ENCODE measurements around the gene ZNF169. TPM values are rescaled to one million over a fixed set of nuclear protein-coding genes. Genes with fewer than 3 reads are reported as not detected.
"Not testable (repeated sequence)": the region's sequence is repeated elsewhere in the genome, so short reads cannot be mapped to it uniquely, and the experiment has no call there.

The ZNF169 gene
- total and polyA plus RNA-seq, 2 experiments from 2014 or later, result 0.54 to 2.2 TPM

DNA sequence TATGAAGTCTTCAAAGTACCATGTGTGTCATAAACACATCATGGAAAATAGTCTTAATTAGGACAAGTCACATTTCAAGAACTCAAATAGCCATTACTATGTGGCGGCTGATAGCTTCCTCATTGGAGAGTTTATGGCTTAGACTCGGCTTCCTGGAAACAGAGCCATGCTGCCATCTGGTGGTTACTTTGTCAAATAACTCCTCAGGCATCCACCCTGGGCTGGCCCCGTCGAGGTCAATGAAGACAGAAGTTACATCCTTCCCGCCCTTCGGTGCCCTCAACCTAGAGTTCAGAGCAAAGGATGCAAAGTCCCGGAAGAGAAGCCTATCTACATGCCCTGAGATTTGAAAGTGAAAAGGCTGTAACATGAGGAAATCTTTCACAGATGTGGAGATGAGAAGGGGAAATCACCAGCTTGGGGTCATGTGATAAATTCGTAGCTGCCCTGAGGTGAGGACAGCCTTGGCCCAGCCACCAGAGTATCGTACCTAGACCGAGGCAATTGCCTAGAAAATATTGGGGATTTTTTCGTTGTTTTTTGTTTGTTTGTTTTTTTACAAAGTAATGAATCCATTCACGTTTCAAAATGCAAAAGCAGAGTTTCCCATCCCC lies 45.5 kb upstream of the ZNF169 start:
- no peak overlapping the region for H3K9ac ChIP-seq
- no peaks in the 10 kb centered on the region for H4K20me1 ChIP-seq (ENCODE audit: insufficient read depth)
- no peaks in the 10 kb centered on the region for H3K79me2 ChIP-seq (ENCODE audit: insufficient read depth)
- H3K4me1 ChIP-seq (ENCODE audit: insufficient read depth), result no peaks in the 10 kb centered on the region; the same call in 1 of the 2 replicates
- H3K9me3 ChIP-seq (ENCODE audit: low read depth), result no peaks in the 10 kb centered on the region
- H3K27me3 ChIP-seq (replicated peaks; ENCODE audit: insufficient read depth), result no peaks in the 10 kb centered on the region; the same call in 1 of the 2 replicates
- in situ Hi-C loops (cut with MboI), result loop anchor here (10.0 to 25.0 kb wide), 3 partner anchors 199 to 526 kb away; no protein-coding TSS in a partner anchor
- H3K4me2 ChIP-seq (ENCODE audit: unreplicated experiment), result no peak overlapping the region
- H3K27ac ChIP-seq, result no peak overlapping the region
- 13% methylated on average over 12 of the region's 12 CpGs for WGBS, 2 experiments (ENCODE audit: low coverage in 1 of 2, low lambda C conversion rate in 2 of 2, missing lambda C conversion rate in 2 of 2)
- H2AFZ ChIP-seq, result peak overlapping the region; percentile 32; the same call in 1 of the 2 replicates
- peak; percentile 82 for DNase-seq
- no peaks in the 10 kb centered on the region for H3K9me2 ChIP-seq (ENCODE audit: insufficient read depth)
- no peak for TF ChIP-seq EZH2phosphoT487 (IDR thresholded peaks at IDR 0.05; ENCODE audit: insufficient read depth, low read depth)
- no peaks in the 10 kb centered on the region for H3K36me3 ChIP-seq (ENCODE audit: low read depth)
- H3F3A ChIP-seq (ENCODE audit: insufficient read depth), result no peaks in the 10 kb centered on the region
- H3K4me3 ChIP-seq, result no peak overlapping the region

DNA sequence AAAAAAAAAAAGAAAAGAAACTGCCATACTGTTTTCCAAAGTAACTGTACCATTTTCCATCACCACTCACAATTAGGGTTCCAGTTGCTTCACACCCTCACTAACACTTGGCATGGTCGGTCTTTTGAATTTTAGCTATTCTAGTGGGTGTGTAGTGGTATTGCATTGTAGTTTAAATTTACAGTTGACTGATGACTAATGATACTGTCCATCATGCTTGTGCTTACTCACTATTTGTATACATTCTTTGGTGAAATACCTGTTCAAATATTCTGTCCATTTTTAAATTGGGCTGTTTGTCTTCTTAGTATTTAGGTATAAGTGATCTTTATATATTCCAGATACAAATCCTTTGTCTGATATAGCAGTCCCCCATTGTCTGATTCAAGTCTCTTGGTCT lies 36.2 kb upstream of the ZNF169 start:
- no peaks in the 10 kb centered on the region for H3F3A ChIP-seq (ENCODE audit: insufficient read depth)
- H3K4me1 ChIP-seq (ENCODE audit: insufficient read depth), result no peaks in the 10 kb centered on the region
- H3K9ac ChIP-seq, result no peak overlapping the region
- no peak overlapping the region for H3K4me3 ChIP-seq
- no peak for TF ChIP-seq EZH2 (IDR thresholded peaks at IDR 0.05; ENCODE audit: insufficient read depth, poor library complexity, severe bottlenecking)
- TF ChIP-seq EZH2phosphoT487 (IDR thresholded peaks at IDR 0.05; ENCODE audit: insufficient read depth, low read depth), result no peak
- in situ Hi-C loops (cut with MboI), result loop anchor here (25.0 kb wide), 2 partner anchors 386 to 536 kb away; no protein-coding TSS in a partner anchor
- no peaks in the 10 kb centered on the region for H3K79me2 ChIP-seq (ENCODE audit: insufficient read depth)
- no peak overlapping the region for H3K27ac ChIP-seq
- H3K4me2 ChIP-seq (ENCODE audit: unreplicated experiment), result no peak overlapping the region
- WGBS, 2 experiments (ENCODE audit: low coverage in 1 of 2, low lambda C conversion rate in 2 of 2, missing lambda C conversion rate in 2 of 2), result 76 to 79% methylated on average over 1 of the region's 1 CpG
- no peak for DNase-seq
- no peaks in the 10 kb centered on the region; the same call in 1 of the 2 replicates for H3K27me3 ChIP-seq (replicated peaks; ENCODE audit: insufficient read depth)
- H3K36me3 ChIP-seq (ENCODE audit: low read depth), result no peaks in the 10 kb centered on the region
- H2AFZ ChIP-seq, result no peak overlapping the region
- no peaks in the 10 kb centered on the region for H4K20me1 ChIP-seq (ENCODE audit: insufficient read depth)
- H3K9me2 ChIP-seq (ENCODE audit: insufficient read depth), result no peaks in the 10 kb centered on the region
- H3K9me3 ChIP-seq (ENCODE audit: low read depth), result no peaks in the 10 kb centered on the region

- H3K79me2 ChIP-seq (ENCODE audit: insufficient read depth); in situ Hi-C loops (cut with MboI); H3K27me3 ChIP-seq (replicated peaks; ENCODE audit: insufficient read depth); H3K4me2 ChIP-seq (ENCODE audit: unreplicated experiment); H3F3A ChIP-seq (ENCODE audit: insufficient read depth); H3K4me3 ChIP-seq; H2AFZ ChIP-seq; H4K20me1 ChIP-seq (ENCODE audit: insufficient read depth); H3K4me1 ChIP-seq (ENCODE audit: insufficient read depth); DNase-seq; H3K36me3 ChIP-seq (ENCODE audit: low read depth); H3K9me2 ChIP-seq (ENCODE audit: insufficient read depth); H3K27ac ChIP-seq; H3K9ac ChIP-seq; H3K9me3 ChIP-seq (ENCODE audit: low read depth): not testable (repeated sequence)
- 52 to 64% methylated on average over 2 of the region's 2 CpGs for WGBS, 2 experiments (ENCODE audit: low coverage in 1 of 2, low lambda C conversion rate in 2 of 2, missing lambda C conversion rate in 2 of 2)
Observed at GRCh38 chr9:94225413-94225812, 33.7 kb upstream of the ZNF169 start.

GRCh38 chr9:94228616-94229015 lies 30.5 kb upstream of the ZNF169 start:
- Histone ChIP-seq H3K9me2 (ENCODE audit: insufficient read depth) (no peaks in the 10 kb centered on the region), H3F3A (ENCODE audit: insufficient read depth) (no peaks in the 10 kb centered on the region), H3K27me3 (replicated peaks; ENCODE audit: insufficient read depth) (no peaks in the 10 kb centered on the region), H2AFZ (no peak overlapping the region), H3K79me2 (ENCODE audit: insufficient read depth) (no peaks in the 10 kb centered on the region), H3K4me3 (no peak overlapping the region), H3K27ac (no peak overlapping the region), H3K36me3 (ENCODE audit: low read depth) (no peaks in the 10 kb centered on the region), H3K4me2 (ENCODE audit: unreplicated experiment) (no peak overlapping the region), H3K4me1 (ENCODE audit: insufficient read depth) (no peaks in the 10 kb centered on the region), H3K9ac (no peak overlapping the region), H4K20me1 (ENCODE audit: insufficient read depth) (no peaks in the 10 kb centered on the region), H3K9me3 (ENCODE audit: low read depth) (no peaks in the 10 kb centered on the region)
- in situ Hi-C loops (cut with MboI), result no loop called here
- TF ChIP-seq EZH2 (IDR thresholded peaks at IDR 0.05; ENCODE audit: insufficient read depth, poor library complexity, severe bottlenecking) (no peak), EZH2phosphoT487 (IDR thresholded peaks at IDR 0.05; ENCODE audit: insufficient read depth, low read depth) (no peak)
- no peak for DNase-seq

GRCh38 chr9:94232428-94232827 lies 26.7 kb upstream of the ZNF169 start:
- in situ Hi-C loops (cut with MboI), result no loop called here

GRCh38 chr9:94241098-94241497 lies 18.0 kb upstream of the ZNF169 start:
- H4K20me1 ChIP-seq (ENCODE audit: insufficient read depth); in situ Hi-C loops (cut with MboI); H3K9me2 ChIP-seq (ENCODE audit: insufficient read depth): not testable (repeated sequence)

More at GRCh38 chr9:94232428-94232827, 26.7 kb upstream of the ZNF169 start:
- no peaks in the 10 kb centered on the region for H3K79me2 ChIP-seq (ENCODE audit: insufficient read depth)
- no peaks in the 10 kb centered on the region for H3K9me2 ChIP-seq (ENCODE audit: insufficient read depth)
- H3K27me3 ChIP-seq (replicated peaks; ENCODE audit: insufficient read depth), result no peaks in the 10 kb centered on the region
- H3K4me2 ChIP-seq (ENCODE audit: unreplicated experiment), result no peak overlapping the region
- no peaks in the 10 kb centered on the region for H3K9me3 ChIP-seq (ENCODE audit: low read depth)
- no peaks in the 10 kb centered on the region for H3K36me3 ChIP-seq (ENCODE audit: low read depth)
- no peak overlapping the region for H3K4me3 ChIP-seq
- H3K9ac ChIP-seq, result no peak overlapping the region
- no peak overlapping the region for H2AFZ ChIP-seq
- DNase-seq, result no peak
- TF ChIP-seq EZH2 (IDR thresholded peaks at IDR 0.05; ENCODE audit: insufficient read depth, poor library complexity, severe bottlenecking), result no peak
- H4K20me1 ChIP-seq (ENCODE audit: insufficient read depth), result no peaks in the 10 kb centered on the region
- 37 to 43% methylated on average over 3 of the region's 3 CpGs for WGBS, 2 experiments (ENCODE audit: low coverage in 1 of 2, low lambda C conversion rate in 2 of 2, missing lambda C conversion rate in 2 of 2)
- H3K27ac ChIP-seq, result no peak overlapping the region
- no peaks in the 10 kb centered on the region for H3K4me1 ChIP-seq (ENCODE audit: insufficient read depth)
- H3F3A ChIP-seq (ENCODE audit: insufficient read depth), result no peaks in the 10 kb centered on the region

More at GRCh38 chr9:94241098-94241497, 18.0 kb upstream of the ZNF169 start:
- H3K79me2 ChIP-seq (ENCODE audit: insufficient read depth); H3K4me1 ChIP-seq (ENCODE audit: insufficient read depth); H3F3A ChIP-seq (ENCODE audit: insufficient read depth); H3K4me2 ChIP-seq (ENCODE audit: unreplicated experiment); H2AFZ ChIP-seq; H3K9ac ChIP-seq; H3K27ac ChIP-seq; H3K9me3 ChIP-seq (ENCODE audit: low read depth); DNase-seq; H3K27me3 ChIP-seq (replicated peaks; ENCODE audit: insufficient read depth); H3K36me3 ChIP-seq (ENCODE audit: low read depth); H3K4me3 ChIP-seq: not testable (repeated sequence)
- 59 to 69% methylated on average over 4 of the region's 4 CpGs for WGBS, 2 experiments (ENCODE audit: low coverage in 1 of 2, low lambda C conversion rate in 2 of 2, missing lambda C conversion rate in 2 of 2)

Measured in GM23248 (cell line).